Osteoblast (primary cell): Measurements from ENCODE around the gene LCE1D. TPM values are rescaled to one million over a fixed set of nuclear protein-coding genes. Genes with fewer than 3 reads are reported as not detected.

Experiments used
- DNase-seq: peaks from one replicate; pipeline ENCODE4 v3.0.0; 2011; ENCODE audit warnings: low spot score, mixed read lengths; ENCODE audit not compliant: insufficient read length; ENCODE audit errors: missing footprints
- H2AFZ ChIP-seq: 2 replicates; pipeline ENCODE4 v1.6.0; 2011; ENCODE audit warnings: mild to moderate bottlenecking, low read length
- H3K27ac ChIP-seq: 2 replicates; pipeline ENCODE4 v1.5.1; 2011; ENCODE audit warnings: mild to moderate bottlenecking, low read depth, low read length, moderate library complexity
- H3K27me3 ChIP-seq: 2 replicates; pipeline ENCODE4 v1.6.0; 2012; ENCODE audit warnings: mild to moderate bottlenecking, control low read depth, inconsistent platforms, low read length, moderate library complexity; ENCODE audit not compliant: insufficient read depth
- H3K36me3 ChIP-seq: 2 replicates; pipeline ENCODE4 v1.5.1; 2011; ENCODE audit warnings: mild to moderate bottlenecking, low read length, control low read depth, moderate library complexity; ENCODE audit not compliant: insufficient read depth
- H3K4me1 ChIP-seq: 2 replicates; pipeline ENCODE4 v1.5.1; 2011; ENCODE audit warnings: mild to moderate bottlenecking, low read length, control low read depth, moderate library complexity; ENCODE audit not compliant: insufficient read depth
- H3K4me2 ChIP-seq: 2 replicates; pipeline ENCODE4 v1.6.0; 2011; ENCODE audit warnings: mild to moderate bottlenecking, low read length; ENCODE audit not compliant: insufficient read depth
- H3K4me3 ChIP-seq: fragments of 200-600 bp; sonication (generic); 3 replicates; pipeline ENCODE4 v1.5.1; 2012; ENCODE audit warnings: mild to moderate bottlenecking, low read length, inconsistent platforms; ENCODE audit not compliant: insufficient read depth
- H3K79me2 ChIP-seq: 2 replicates; pipeline ENCODE4 v1.6.0; 2012; ENCODE audit warnings: mild to moderate bottlenecking, low read length, control low read depth, inconsistent platforms; ENCODE audit not compliant: insufficient read depth
- H3K9me3 ChIP-seq: 2 replicates; pipeline ENCODE4 v1.5.1; 2011; ENCODE audit warnings: low read depth, low read length, control low read depth
- H4K20me1 ChIP-seq: 2 replicates; pipeline ENCODE4 v1.6.0; 2012; ENCODE audit warnings: mild to moderate bottlenecking, low read length, control low read depth; ENCODE audit not compliant: insufficient read depth
- total RNA-seq: library from RNA; depleted of rRNA; stranded (reverse); fragments of >200 nt; gene quantifications from 2 replicates; pipeline ENCODE4 v1.2.3, GENCODE V29; 2012
- TF ChIP-seq, protein P1 (sequence below): IDR thresholded peaks from 2 replicates; pipeline ENCODE4 v1.5.1; 2011; ENCODE audit warnings: mild to moderate bottlenecking, low read depth, low read length, moderate library complexity; ENCODE audit errors: extremely low read depth

LCE1D gene, protein sequence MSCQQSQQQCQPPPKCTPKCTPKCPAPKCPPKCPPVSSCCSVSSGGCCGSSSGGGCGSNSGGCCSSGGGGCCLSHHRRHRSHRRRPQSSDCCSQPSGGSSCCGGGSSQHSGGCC
- total RNA-seq = not detected in 2 replicates

DNA sequence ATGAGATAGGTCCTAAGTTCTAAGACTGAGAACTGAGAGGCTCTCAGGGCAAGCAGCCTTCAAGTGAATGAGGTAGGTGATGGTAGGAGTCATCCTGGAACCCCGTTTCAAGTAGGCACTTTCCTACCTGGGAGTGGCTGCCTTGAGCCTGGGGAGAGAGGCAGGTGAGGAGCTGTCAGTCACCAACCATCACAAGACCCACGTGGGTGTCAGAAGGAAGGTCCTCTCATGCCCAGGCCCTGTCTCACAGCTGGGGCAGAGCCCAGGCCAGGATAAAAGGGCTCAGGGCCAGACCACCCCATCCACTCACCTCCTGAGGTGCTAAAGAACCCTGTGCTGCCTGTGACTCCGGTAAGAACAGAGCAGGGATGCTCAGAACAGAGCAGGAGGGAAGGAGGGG lies at the start of gene LCE1D:
Gene LCE1D (plus strand): TSS at position 301 of the 400 bp plus-strand sequence. CDS start 1,074 bp downstream, outside the sequence.
- no peaks in the 10 kb centered on the region for H3K4me1 ChIP-seq
- H3K36me3 ChIP-seq = no peaks in the 10 kb centered on the region
- H3K4me2 ChIP-seq = no peak within 1 kb of the TSS
- H4K20me1 ChIP-seq = no peaks in the 10 kb centered on the region
- H3K9me3 ChIP-seq = no peaks in the 10 kb centered on the region
- no peak within 1 kb of the TSS for H2AFZ ChIP-seq
- DNase-seq = no peak
- H3K4me3 ChIP-seq = no peak within 1 kb of the TSS
- no peaks in the 10 kb centered on the region for H3K79me2 ChIP-seq
- no peaks in the 10 kb centered on the region for H3K27me3 ChIP-seq
- TF ChIP-seq, protein P1, sequence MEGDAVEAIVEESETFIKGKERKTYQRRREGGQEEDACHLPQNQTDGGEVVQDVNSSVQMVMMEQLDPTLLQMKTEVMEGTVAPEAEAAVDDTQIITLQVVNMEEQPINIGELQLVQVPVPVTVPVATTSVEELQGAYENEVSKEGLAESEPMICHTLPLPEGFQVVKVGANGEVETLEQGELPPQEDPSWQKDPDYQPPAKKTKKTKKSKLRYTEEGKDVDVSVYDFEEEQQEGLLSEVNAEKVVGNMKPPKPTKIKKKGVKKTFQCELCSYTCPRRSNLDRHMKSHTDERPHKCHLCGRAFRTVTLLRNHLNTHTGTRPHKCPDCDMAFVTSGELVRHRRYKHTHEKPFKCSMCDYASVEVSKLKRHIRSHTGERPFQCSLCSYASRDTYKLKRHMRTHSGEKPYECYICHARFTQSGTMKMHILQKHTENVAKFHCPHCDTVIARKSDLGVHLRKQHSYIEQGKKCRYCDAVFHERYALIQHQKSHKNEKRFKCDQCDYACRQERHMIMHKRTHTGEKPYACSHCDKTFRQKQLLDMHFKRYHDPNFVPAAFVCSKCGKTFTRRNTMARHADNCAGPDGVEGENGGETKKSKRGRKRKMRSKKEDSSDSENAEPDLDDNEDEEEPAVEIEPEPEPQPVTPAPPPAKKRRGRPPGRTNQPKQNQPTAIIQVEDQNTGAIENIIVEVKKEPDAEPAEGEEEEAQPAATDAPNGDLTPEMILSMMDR = no peak
- no peak within 1 kb of the TSS for H3K27ac ChIP-seq

DNA sequence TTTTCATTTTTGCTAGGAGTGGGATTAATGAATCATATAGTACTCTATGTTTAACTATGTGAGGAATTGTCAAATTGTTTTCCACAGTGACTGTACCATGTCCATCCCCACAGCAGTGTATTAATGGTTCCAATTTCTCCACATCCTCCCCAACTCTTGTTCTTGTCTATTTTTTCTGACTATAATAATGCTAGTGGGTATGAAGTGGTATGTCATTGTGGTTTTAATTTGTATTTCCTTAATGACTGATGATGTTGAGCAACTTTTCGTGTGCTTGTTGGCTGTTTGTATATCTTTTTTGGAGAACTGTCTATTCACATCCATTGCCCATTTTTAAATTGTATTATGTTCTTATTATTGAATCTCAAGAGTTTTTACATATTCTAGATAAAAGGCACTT lies 48.7 kb upstream of the LCE1D start:
- Histone ChIP-seq H3K4me1 (no peaks in the 10 kb centered on the region), H3K27ac (no peak overlapping the region), H4K20me1 (no peaks in the 10 kb centered on the region), H3K36me3 (no peaks in the 10 kb centered on the region), H3K4me3 (no peak overlapping the region), H3K4me2 (no peak overlapping the region), H3K79me2 (no peaks in the 10 kb centered on the region), H3K9me3 (no peaks in the 10 kb centered on the region), H2AFZ (no peak overlapping the region), H3K27me3 (no peaks in the 10 kb centered on the region)
- DNase-seq = no peak
- TF ChIP-seq, protein P1 = no peak

DNA sequence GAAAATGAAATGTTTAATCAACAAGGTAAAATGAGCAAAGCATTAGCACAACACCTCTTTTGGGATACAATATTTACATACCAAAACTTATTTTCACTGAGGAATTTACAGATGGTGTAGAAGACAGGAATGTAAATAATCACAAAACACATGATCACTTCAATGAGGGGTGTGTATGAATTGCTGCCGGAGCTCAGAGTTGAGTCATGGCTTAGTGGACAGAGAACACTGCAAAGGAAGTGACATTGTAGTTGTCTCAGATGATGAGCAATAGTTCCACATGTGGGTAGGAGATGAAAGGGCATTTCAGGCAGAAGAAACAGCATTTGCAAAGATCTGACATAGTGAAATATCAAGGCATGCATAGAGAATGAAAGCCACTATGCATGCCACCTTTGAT lies 44.3 kb upstream of the LCE1D start:
- H4K20me1 ChIP-seq = no peaks in the 10 kb centered on the region
- H3K4me3 ChIP-seq = no peak overlapping the region
- no peaks in the 10 kb centered on the region for H3K36me3 ChIP-seq
- H3K4me2 ChIP-seq = no peak overlapping the region
- no peak overlapping the region for H2AFZ ChIP-seq
- DNase-seq = no peak
- H3K79me2 ChIP-seq = no peaks in the 10 kb centered on the region
- no peak overlapping the region for H3K27ac ChIP-seq
- H3K4me1 ChIP-seq = no peaks in the 10 kb centered on the region
- H3K27me3 ChIP-seq = no peaks in the 10 kb centered on the region
- TF ChIP-seq, protein P1 = no peak
- H3K9me3 ChIP-seq = no peaks in the 10 kb centered on the region

DNA sequence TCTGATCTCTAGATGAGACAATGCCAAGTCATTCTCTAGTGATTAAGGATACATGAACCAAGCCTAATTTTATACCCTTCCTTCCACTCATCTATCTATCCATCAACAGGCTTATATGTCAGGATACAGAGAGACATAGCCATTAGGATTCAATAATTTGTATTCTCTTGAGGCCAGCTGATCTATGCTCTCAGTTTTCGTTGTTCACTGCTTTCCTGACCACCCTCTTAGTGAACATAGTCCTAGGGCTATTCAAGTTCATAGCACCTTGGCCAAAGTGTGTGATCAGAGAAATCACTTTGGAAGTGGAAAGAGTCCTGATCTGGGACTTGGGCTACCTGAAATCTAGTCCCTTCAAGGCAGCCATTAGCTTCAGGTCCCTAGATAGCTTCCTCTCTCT lies 42.9 kb upstream of the LCE1D start:
- TF ChIP-seq, protein P1 = no peak
- H3K27me3 ChIP-seq = no peaks in the 10 kb centered on the region
- no peaks in the 10 kb centered on the region for H3K36me3 ChIP-seq
- no peaks in the 10 kb centered on the region for H3K79me2 ChIP-seq
- no peaks in the 10 kb centered on the region for H3K9me3 ChIP-seq
- H4K20me1 ChIP-seq = no peaks in the 10 kb centered on the region
- H3K4me2 ChIP-seq = no peak overlapping the region
- H3K4me1 ChIP-seq = no peaks in the 10 kb centered on the region
- H2AFZ ChIP-seq = no peak overlapping the region
- no peak overlapping the region for H3K27ac ChIP-seq
- DNase-seq = no peak
- H3K4me3 ChIP-seq = no peak overlapping the region
